SK-N-SH treated with all-trans-retinoic acid at 6 μM for 48 hours (cell line): ENCODE data around the gene NLRX1.
A peak's percentile ranks its signal among the peaks of the same experiment; 100 is the strongest.

Experiments
- ATAC-seq: fragments of 200-7000 bp; cut with Tn5 transposase; 3 replicates; pipeline ENCODE4 v1.9.1; 2020; ENCODE audit warnings: mild to moderate bottlenecking, moderate library complexity
- ARNTL ChIP-seq: fragments of 450-650 bp; formaldehyde crosslinking; IDR thresholded peaks from 2 replicates; pipeline ENCODE4 v1.5.0; 2020; ENCODE audit warnings: low read depth, mild to moderate bottlenecking, moderate library complexity, borderline replicate concordance
- BACH2 ChIP-seq: fragments of 250-450 bp; sonication (Bioruptor Pico); IDR thresholded peaks from 2 replicates; pipeline ENCODE4 v1.9.0; 2021; ENCODE audit warnings: mild to moderate bottlenecking, borderline replicate concordance
- CSDC2 ChIP-seq: fragments of 250-450 bp; sonication (Bioruptor Pico); IDR thresholded peaks from 2 replicates; pipeline ENCODE4 v1.5.0; 2020; ENCODE audit warnings: mild to moderate bottlenecking, moderate library complexity
- CSRNP3 ChIP-seq: fragments of 250-450 bp; sonication (Bioruptor Pico); IDR thresholded peaks from 2 replicates; pipeline ENCODE4 v1.5.1; 2021; ENCODE audit warnings: mild to moderate bottlenecking, moderate library complexity
- GLIS3 ChIP-seq: fragments of 250-450 bp; sonication (Bioruptor Pico); IDR thresholded peaks from 2 replicates; pipeline ENCODE4 v1.5.0; 2020; ENCODE audit warnings: mild to moderate bottlenecking, moderate library complexity
- ISL1 ChIP-seq: fragments of 250-450 bp; sonication (Bioruptor Pico); IDR thresholded peaks from 2 replicates; pipeline ENCODE4 v2.1.2; 2022; ENCODE audit warnings: mild to moderate bottlenecking, moderate library complexity
- OSR1 ChIP-seq: fragments of 250-450 bp; sonication (Bioruptor Pico); IDR thresholded peaks from 2 replicates; pipeline ENCODE4 v1.8.0; 2022; ENCODE audit warnings: moderate library complexity, mild to moderate bottlenecking, inconsistent platforms
- POU6F1 ChIP-seq: fragments of 250-450 bp; sonication (Bioruptor Pico); IDR thresholded peaks from 2 replicates; pipeline ENCODE4 v1.8.0; 2021; ENCODE audit warnings: low read depth, mild to moderate bottlenecking, moderate library complexity, borderline replicate concordance
- PPARA ChIP-seq: fragments of 250-450 bp; sonication (Bioruptor Pico); IDR thresholded peaks from 2 replicates; pipeline ENCODE4 v1.5.0; 2020; ENCODE audit warnings: mild to moderate bottlenecking, borderline replicate concordance
- RARB ChIP-seq: fragments of 250-450 bp; sonication (Bioruptor Pico); IDR thresholded peaks from 2 replicates; pipeline ENCODE4 v1.8.0; 2021; ENCODE audit warnings: mild to moderate bottlenecking, moderate library complexity
- TCF4 ChIP-seq: fragments of 250-450 bp; sonication (Bioruptor Pico); IDR thresholded peaks from 2 replicates; pipeline ENCODE4 v1.8.0; 2021; ENCODE audit warnings: mild to moderate bottlenecking, moderate library complexity, borderline replicate concordance
- TOX ChIP-seq: fragments of 250-450 bp; sonication (Bioruptor Pico); IDR thresholded peaks from 2 replicates; pipeline ENCODE4 v1.8.0; 2021; ENCODE audit warnings: mild to moderate bottlenecking, moderate library complexity, borderline replicate concordance
- ZFP3 ChIP-seq: fragments of 250-450 bp; sonication (Bioruptor Pico); IDR thresholded peaks from 2 replicates; pipeline ENCODE4 v1.5.0; 2020; ENCODE audit warnings: mild to moderate bottlenecking, moderate library complexity
- ZFP30 ChIP-seq: fragments of 450-650 bp; formaldehyde crosslinking; IDR thresholded peaks from 2 replicates; pipeline ENCODE4 v1.5.0; 2022; ENCODE audit warnings: mild to moderate bottlenecking, moderate library complexity
- ZNF565 ChIP-seq: fragments of 450-650 bp; formaldehyde crosslinking; conservative IDR thresholded peaks from 2 replicates; pipeline ENCODE4 v1.5.0; 2020; ENCODE audit warnings: low read depth, mild to moderate bottlenecking, moderate library complexity
- ZNF70 ChIP-seq: fragments of 450-650 bp; formaldehyde crosslinking; IDR thresholded peaks from 2 replicates; pipeline ENCODE4 v1.5.0; 2020; ENCODE audit warnings: mild to moderate bottlenecking, moderate library complexity
- ZNF8 ChIP-seq: fragments of 450-650 bp; formaldehyde crosslinking; IDR thresholded peaks from 2 replicates; pipeline ENCODE4 v1.5.0; 2020; ENCODE audit warnings: mild to moderate bottlenecking, moderate library complexity
- TF ChIP-seq, protein P1 (sequence below): fragments of 250-450 bp; sonication (Bioruptor Pico); IDR thresholded peaks from 2 replicates; pipeline ENCODE4 v1.5.1; 2020; ENCODE audit warnings: low read depth, mild to moderate bottlenecking, moderate library complexity

The NLRX1 gene

GRCh38 chr11:119121008-119121810 is 47.3 kb upstream of the NLRX1 start, which contains the start of gene HINFP:
HINFP (plus strand) TSS chr11:119121580; CDS start chr11:119126945, 5,365 bp downstream.
- peak; percentile 99 for ATAC-seq
- no peak for TF ChIP-seq TOX (CRISPR knock-in tag)
- no peak for TF ChIP-seq POU6F1 (CRISPR knock-in tag)
- TF ChIP-seq ISL1 (CRISPR knock-in tag) = no peak

GRCh38 chr11:119121811-119122124 is 46.8 kb upstream of the NLRX1 start:
- no peak for TF ChIP-seq CSDC2 (CRISPR knock-in tag)
- TF ChIP-seq, protein P1, sequence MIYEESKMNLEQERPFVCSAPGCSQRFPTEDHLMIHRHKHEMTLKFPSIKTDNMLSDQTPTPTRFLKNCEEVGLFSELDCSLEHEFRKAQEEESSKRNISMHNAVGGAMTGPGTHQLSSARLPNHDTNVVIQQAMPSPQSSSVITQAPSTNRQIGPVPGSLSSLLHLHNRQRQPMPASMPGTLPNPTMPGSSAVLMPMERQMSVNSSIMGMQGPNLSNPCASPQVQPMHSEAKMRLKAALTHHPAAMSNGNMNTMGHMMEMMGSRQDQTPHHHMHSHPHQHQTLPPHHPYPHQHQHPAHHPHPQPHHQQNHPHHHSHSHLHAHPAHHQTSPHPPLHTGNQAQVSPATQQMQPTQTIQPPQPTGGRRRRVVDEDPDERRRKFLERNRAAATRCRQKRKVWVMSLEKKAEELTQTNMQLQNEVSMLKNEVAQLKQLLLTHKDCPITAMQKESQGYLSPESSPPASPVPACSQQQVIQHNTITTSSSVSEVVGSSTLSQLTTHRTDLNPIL (CRISPR knock-in tag) = no peak
- TF ChIP-seq ZNF8 (CRISPR knock-in tag) = no peak
- TF ChIP-seq ZFP30 = no peak
- no peak for TF ChIP-seq GLIS3 (CRISPR knock-in tag)
- TF ChIP-seq RARB (CRISPR knock-in tag) = no peak
- no peak for TF ChIP-seq OSR1
- TF ChIP-seq ZNF70 (CRISPR knock-in tag) = no peak
- TF ChIP-seq TOX (CRISPR knock-in tag) = no peak
- no peak for TF ChIP-seq CSRNP3 (CRISPR knock-in tag)
- no peak for TF ChIP-seq ISL1 (CRISPR knock-in tag)
- TF ChIP-seq BACH2 (CRISPR knock-in tag) = no peak
- TF ChIP-seq PPARA (CRISPR knock-in tag) = no peak
- no peak for TF ChIP-seq ARNTL (CRISPR knock-in tag)
- no peak for TF ChIP-seq ZNF565 (CRISPR knock-in tag)
- ATAC-seq = no peak

DNA sequence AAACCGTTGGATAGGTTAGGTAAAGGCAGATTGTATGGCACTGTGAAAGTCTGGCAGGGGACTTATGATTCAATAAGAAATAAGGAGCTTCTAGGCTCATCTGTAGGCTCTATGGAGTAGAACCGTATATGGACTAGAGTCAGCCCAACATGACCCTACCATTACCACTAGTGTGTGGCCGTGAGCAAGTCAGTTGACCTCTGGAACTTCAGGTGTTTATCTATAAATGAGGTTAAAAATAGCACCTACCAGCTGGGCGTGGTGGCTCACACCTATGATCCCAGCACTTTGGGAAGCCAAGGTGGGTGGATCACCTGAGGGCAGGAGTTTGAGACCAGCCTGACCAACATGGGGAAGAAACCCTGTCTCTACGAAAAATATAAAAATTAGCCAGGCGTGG is 42.7 kb upstream of the NLRX1 start:
- ATAC-seq = no peak
- TF ChIP-seq ZFP30 (no peak), CSDC2 (CRISPR knock-in tag) (no peak), CSRNP3 (CRISPR knock-in tag) (no peak), ISL1 (CRISPR knock-in tag) (no peak), ZFP3 (CRISPR knock-in tag) (no peak), ZNF565 (CRISPR knock-in tag) (no peak), ZNF70 (CRISPR knock-in tag) (no peak), TCF4 (no peak), PPARA (CRISPR knock-in tag) (no peak)

- ATAC-seq = no peak
- TF ChIP-seq TOX (CRISPR knock-in tag) (no peak), ZFP3 (CRISPR knock-in tag) (no peak), POU6F1 (CRISPR knock-in tag) (no peak), CSRNP3 (CRISPR knock-in tag) (no peak), TCF4 (no peak), ISL1 (CRISPR knock-in tag) (no peak)
Observed at GRCh38 chr11:119126675-119127268, 41.8 kb upstream of the NLRX1 start.
